ENCODE results near the gene TRPM3. TPM values are rescaled to one million over a fixed set of nuclear protein-coding genes. Genes with fewer than 3 reads are reported as not detected.

Gene TRPM3
- total and polyA plus RNA-seq, 9 of the 15 experiments (the other 6 are each of a cell fraction or from before 2014, with no cell fraction given): 0.04 TPM; not detected in 8

DNA sequence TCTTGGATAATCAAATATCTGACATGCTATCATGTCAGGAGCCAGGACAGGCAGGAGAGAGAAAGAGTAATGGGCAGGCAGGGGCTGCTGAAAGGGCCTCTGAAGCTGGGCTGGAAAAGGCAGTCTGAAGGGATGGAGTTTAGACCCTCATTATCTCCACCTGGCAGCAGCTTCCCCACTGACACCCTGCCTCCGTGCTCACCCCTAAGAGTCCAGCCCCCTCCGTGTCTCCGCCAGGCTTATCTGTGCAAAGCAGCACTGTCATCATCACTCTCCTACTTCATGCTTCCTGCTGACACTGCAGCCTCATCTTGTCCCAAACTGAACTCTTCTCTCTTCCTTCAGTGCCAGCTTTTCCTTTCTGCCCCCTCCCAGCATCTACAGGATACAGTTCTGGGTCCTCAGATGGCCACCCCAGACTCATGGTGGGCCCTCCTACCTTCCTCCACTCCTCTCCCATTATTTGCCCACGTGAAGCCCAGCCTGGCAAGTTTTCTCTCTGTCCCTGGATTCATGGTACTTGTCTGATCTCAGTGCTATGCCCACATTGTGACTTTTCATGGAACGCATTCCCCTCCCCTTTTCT is 636.1 kb downstream of the TRPM3 start (continued):
- TF ChIP-seq, protein P1, sequence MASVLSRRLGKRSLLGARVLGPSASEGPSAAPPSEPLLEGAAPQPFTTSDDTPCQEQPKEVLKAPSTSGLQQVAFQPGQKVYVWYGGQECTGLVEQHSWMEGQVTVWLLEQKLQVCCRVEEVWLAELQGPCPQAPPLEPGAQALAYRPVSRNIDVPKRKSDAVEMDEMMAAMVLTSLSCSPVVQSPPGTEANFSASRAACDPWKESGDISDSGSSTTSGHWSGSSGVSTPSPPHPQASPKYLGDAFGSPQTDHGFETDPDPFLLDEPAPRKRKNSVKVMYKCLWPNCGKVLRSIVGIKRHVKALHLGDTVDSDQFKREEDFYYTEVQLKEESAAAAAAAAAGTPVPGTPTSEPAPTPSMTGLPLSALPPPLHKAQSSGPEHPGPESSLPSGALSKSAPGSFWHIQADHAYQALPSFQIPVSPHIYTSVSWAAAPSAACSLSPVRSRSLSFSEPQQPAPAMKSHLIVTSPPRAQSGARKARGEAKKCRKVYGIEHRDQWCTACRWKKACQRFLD (CRISPR knock-in tag; IDR thresholded peaks at IDR 0.05): peak; percentile 60; the same call in 1 of the 2 replicates
- TF ChIP-seq MYBL2 (IDR thresholded peaks at IDR 0.05; ENCODE audit: low read depth): no peak
- no peak for TF ChIP-seq MYBL2 (CRISPR knock-in tag; IDR thresholded peaks at IDR 0.05; ENCODE audit: borderline replicate concordance)
- TF ChIP-seq MAFF (IDR thresholded peaks at IDR 0.05; ENCODE audit: low read length): peak; percentile 84
- TF ChIP-seq, protein P2, sequence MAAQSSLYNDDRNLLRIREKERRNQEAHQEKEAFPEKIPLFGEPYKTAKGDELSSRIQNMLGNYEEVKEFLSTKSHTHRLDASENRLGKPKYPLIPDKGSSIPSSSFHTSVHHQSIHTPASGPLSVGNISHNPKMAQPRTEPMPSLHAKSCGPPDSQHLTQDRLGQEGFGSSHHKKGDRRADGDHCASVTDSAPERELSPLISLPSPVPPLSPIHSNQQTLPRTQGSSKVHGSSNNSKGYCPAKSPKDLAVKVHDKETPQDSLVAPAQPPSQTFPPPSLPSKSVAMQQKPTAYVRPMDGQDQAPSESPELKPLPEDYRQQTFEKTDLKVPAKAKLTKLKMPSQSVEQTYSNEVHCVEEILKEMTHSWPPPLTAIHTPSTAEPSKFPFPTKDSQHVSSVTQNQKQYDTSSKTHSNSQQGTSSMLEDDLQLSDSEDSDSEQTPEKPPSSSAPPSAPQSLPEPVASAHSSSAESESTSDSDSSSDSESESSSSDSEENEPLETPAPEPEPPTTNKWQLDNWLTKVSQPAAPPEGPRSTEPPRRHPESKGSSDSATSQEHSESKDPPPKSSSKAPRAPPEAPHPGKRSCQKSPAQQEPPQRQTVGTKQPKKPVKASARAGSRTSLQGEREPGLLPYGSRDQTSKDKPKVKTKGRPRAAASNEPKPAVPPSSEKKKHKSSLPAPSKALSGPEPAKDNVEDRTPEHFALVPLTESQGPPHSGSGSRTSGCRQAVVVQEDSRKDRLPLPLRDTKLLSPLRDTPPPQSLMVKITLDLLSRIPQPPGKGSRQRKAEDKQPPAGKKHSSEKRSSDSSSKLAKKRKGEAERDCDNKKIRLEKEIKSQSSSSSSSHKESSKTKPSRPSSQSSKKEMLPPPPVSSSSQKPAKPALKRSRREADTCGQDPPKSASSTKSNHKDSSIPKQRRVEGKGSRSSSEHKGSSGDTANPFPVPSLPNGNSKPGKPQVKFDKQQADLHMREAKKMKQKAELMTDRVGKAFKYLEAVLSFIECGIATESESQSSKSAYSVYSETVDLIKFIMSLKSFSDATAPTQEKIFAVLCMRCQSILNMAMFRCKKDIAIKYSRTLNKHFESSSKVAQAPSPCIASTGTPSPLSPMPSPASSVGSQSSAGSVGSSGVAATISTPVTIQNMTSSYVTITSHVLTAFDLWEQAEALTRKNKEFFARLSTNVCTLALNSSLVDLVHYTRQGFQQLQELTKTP (IDR thresholded peaks at IDR 0.05; ENCODE audit: low read depth in 1 of 2, partially characterized antibody in 2 of 2): peak in 1 of 2 experiments; percentile 38
- no peak for TF ChIP-seq PPARD (CRISPR knock-in tag; IDR thresholded peaks at IDR 0.05)
- TF ChIP-seq, protein P3, sequence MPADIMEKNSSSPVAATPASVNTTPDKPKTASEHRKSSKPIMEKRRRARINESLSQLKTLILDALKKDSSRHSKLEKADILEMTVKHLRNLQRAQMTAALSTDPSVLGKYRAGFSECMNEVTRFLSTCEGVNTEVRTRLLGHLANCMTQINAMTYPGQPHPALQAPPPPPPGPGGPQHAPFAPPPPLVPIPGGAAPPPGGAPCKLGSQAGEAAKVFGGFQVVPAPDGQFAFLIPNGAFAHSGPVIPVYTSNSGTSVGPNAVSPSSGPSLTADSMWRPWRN (IDR thresholded peaks at IDR 0.05; ENCODE audit: low read depth): peak; percentile 39; the same call in 1 of the 2 replicates
- TF ChIP-seq JUND (IDR thresholded peaks at IDR 0.05; ENCODE audit: borderline replicate concordance, low read depth, low read length): peak; percentile 88
- TF ChIP-seq JUND (tag; IDR thresholded peaks at IDR 0.05; ENCODE audit: borderline replicate concordance, low read depth, low read length): peak; percentile 77; the same call in 1 of the 3 replicates
- TF ChIP-seq ATF1 (CRISPR knock-in tag; IDR thresholded peaks at IDR 0.05): no peak
- TF ChIP-seq ATF1 (tag; IDR thresholded peaks at IDR 0.05): peak; percentile 86
- 0 out of 4 replicates have a peak, but pooled peaks of 1 of the 2 experiments have one; percentile 21 for TF ChIP-seq NONO (IDR thresholded peaks at IDR 0.05; ENCODE audit: low read depth in 2 of 2, low read length in 1 of 2)
- TF ChIP-seq SUPT5H (IDR thresholded peaks at IDR 0.05): 0 out of 2 replicates have a peak, but pooled peaks have one; percentile 36
- TF ChIP-seq, protein P4, sequence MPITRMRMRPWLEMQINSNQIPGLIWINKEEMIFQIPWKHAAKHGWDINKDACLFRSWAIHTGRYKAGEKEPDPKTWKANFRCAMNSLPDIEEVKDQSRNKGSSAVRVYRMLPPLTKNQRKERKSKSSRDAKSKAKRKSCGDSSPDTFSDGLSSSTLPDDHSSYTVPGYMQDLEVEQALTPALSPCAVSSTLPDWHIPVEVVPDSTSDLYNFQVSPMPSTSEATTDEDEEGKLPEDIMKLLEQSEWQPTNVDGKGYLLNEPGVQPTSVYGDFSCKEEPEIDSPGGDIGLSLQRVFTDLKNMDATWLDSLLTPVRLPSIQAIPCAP (CRISPR knock-in tag; IDR thresholded peaks at IDR 0.05; ENCODE audit: borderline replicate concordance): no peak
- peak; percentile 91; the same call in 1 of the 2 replicates for TF ChIP-seq NFRKB (IDR thresholded peaks at IDR 0.05; ENCODE audit: low read depth)
- TF ChIP-seq SIN3A (IDR thresholded peaks at IDR 0.05; ENCODE audit: borderline replicate concordance in 2 of 2, control insufficient read depth in 1 of 2, low read depth in 2 of 2, low read length in 2 of 2): no peak
- no peak for TF ChIP-seq YBX1 (IDR thresholded peaks at IDR 0.05)

Measured in K562 (cell line).